ENCODE measurements around the gene TMEM232.
"Not testable (repeated sequence)": the region's sequence is repeated elsewhere in the genome, so short reads cannot be mapped to it uniquely, and the experiment has no call there.

DNA sequence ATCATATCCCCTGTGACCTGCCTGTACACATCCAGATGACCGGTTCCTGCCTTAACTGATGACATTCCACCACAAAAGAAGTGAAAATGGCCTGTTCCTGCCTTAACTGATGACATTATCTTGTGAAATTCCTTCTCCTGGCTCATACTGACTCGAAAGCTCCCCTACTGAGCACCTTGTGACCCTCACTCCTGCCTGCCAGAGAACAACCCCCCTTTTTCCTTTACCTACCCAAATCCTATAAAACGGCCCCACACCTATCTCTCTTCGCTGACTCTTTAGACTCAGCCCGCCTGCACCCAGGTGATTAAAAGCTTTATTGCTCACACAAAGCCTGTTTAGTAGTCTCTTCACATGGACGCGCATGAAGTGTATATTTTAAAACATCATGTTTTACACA is 191.3 kb downstream of the TMEM232 start:
- not testable (repeated sequence) for TF ChIP-seq BACH1 (tag; IDR thresholded peaks at IDR 0.05); FOXJ3 (CRISPR knock-in tag; IDR thresholded peaks at IDR 0.05); FOXP1 (CRISPR knock-in tag; IDR thresholded peaks at IDR 0.05)
